ENCODE measurements around the gene EIF2D. TPM values are rescaled to one million over a fixed set of nuclear protein-coding genes. Genes with fewer than 3 reads are reported as not detected.
"Not testable (repeated sequence)": the region's sequence is repeated elsewhere in the genome, so short reads cannot be mapped to it uniquely, and the experiment has no call there.

EIF2D gene
- total RNA-seq, 1 donor from 2014 or later: 41.2 TPM

DNA sequence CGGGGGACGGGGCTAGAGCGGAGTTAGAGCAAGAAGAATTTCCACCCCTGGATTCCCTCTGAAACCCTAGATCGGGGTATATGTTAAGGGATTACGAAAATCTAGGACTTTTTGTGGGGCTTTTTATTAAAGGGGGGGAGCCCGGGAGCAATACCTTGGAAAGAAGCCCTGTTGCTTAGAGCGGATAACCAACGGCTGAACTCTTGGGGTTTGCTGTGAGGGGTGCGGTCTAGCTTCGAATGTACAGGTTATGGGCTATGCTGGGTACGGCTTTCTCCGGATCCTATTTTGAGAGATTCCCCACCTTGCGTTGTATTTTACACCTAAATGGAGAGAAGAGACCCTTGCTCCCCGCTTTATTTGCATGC is 23.7 kb upstream of the EIF2D start:
- DNase-seq (ENCODE audit: low spot score): no peak

- peak; percentile 96 for DNase-seq (ENCODE audit: low spot score)
Measured at GRCh38 chr1:206635080-206635977, 23.1 kb upstream of the EIF2D start, which contains the start of gene DYRK3. Gene DYRK3 (plus strand): TSS chr1:206635536. CDS start chr1:206635704, 168 bp downstream.

DNA sequence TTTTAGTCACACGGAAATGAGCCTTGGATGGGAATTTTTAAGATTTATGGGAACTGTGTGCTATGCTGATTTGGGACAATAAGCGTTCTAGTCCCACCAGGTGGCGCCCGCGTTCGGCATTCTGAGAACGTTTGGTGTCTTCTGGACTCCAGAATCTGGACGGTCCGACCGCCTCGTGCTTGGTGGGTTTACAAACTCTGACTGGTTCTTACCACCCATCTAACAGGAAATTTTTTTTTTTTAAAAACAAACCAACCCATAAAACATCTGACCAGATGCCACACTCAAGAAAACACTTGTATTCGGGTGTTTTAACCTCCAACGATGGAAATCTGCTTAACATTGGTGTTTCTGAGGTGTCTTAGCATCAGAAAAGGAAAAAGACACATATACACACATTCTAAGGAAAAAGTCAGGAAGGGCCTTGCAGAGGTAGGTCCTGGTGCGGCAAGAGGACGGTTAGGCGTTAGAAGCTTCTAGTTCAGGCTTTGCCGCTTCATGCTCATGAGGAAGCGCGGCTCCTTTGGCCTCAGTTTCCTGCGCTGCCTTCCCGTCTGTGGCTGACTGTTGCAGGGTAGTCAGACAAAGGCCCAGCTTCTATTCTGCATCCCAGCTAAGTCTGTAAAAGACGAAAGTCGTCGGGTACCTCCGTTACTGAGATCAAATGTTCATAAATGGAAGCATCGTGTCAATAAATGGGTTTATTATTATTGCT is 22.3 kb upstream of the EIF2D start:
- peak; percentile 93 for DNase-seq (ENCODE audit: low spot score)

DNA sequence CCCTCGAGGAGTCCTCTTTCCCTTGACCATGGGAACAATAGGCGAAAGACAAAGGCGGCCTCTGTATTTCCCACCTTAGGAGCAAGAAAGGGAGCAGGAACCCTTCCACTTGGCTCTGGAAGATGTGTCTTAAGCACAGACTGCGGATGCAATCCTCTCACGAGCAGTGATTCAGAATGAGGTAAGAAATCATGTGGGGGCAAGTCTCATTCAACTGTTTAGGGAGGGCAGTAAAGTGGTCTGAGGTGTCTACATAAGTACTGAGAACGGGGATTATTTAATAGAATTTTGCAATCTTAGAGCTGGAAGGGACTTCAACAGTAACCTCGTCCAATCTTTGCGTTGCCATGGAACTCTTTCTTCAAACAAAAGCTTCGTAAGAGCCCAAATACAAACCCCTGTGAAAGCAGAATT is 21.4 kb upstream of the EIF2D start:
- no peak for DNase-seq (ENCODE audit: low spot score)

GRCh38 chr1:206631085-206631509 is 18.8 kb upstream of the EIF2D start:
- peak; percentile 78 for DNase-seq (ENCODE audit: low spot score)

DNA sequence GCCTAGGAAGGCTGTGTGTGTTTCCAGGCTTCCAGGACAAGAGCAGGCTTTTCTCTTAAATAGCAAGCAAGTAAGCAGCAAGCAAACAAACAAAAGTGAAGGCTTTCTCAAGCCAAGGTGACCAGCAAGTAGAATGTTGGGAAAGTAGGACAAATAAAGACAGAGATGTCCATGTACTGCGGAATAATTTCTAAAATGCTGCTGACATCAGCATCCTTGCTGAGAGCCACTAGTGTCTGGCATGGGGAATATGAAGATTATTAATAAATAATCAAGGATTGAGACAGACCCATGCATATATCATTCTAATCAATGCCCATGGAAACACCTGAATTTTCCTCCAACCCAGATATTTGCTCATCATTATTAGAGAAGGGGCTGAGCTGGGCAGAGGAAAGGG is 16.7 kb upstream of the EIF2D start:
- DNase-seq (ENCODE audit: low spot score): no peak

- DNase-seq (ENCODE audit: low spot score): not testable (repeated sequence)
Measured at GRCh38 chr1:206626396-206626795, 14.1 kb upstream of the EIF2D start.

DNA sequence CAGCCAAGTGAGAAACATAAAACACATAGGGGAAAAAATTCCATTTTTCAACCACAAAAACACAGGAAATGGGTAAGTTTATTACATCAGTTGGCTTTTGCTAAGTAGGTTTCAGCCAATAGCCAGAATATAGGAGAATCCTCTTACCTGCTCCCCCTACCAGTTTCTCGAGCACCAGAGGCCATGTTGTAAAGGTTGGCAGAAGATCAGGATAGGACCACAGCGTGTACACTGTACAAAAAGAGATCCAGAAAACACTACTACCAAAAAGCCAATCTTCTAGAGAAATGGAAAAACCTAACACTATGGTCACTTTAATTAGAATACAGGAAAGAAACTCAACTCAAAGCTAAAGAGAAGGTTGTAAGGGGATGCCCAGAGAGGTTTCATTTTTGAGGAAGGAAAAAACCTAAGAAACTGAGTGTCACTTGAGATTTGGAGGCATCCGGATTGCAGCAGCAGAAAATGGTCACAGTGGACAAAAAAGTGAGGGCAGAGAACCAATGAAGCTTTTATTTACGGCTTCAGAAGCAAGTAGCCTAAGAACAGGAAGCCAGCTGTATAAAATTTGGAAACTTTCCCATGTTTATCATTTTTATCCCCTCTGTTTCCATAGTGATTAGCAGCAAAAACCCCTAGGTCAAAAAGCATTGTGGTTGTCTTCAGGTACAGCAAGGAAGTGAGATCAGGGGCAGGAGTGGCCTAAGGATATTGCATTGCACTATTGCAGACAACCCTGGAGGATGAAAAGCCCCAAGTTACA is 2.9 kb downstream of the EIF2D start:
- no peak for DNase-seq (ENCODE audit: low spot score)

DNA sequence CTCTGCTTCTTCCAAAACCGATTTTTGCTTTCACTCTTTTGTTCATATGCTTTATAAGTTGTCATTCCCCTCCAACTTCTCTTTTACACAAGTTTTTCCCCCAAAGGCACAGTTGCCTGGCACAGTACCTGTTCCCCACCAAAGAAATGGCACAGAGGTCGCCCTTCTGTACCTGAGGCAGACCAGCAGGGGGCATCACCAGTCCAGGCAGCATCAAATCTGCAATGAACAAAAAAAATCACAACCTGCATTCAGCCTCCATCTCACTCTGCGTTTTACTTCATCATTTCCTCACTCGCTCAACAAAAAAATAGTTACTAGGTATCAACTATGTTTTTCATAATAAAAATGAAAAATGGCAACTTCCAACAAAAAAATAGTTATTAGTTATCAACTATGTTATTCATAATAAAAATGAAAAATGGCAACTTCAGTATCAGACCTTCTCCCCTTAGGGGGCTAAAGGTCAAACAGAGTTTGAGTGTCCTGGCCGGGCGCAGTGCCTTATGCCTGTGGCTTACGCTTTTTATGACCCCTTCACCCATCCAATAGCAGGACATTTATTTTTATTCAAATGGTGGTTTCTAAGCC is 4.1 kb downstream of the EIF2D start:
- DNase-seq (ENCODE audit: low spot score): no peak

GRCh38 chr1:206606867-206607266 is 5.4 kb downstream of the EIF2D start:
- DNase-seq (ENCODE audit: low spot score): no peak

GRCh38 chr1:206604861-206605260 is 7.4 kb downstream of the EIF2D start:
- no peak for DNase-seq (ENCODE audit: low spot score)

- DNase-seq (ENCODE audit: low spot score): no peak
Measured at GRCh38 chr1:206600527-206600926, 11.7 kb downstream of the EIF2D start.

DNA sequence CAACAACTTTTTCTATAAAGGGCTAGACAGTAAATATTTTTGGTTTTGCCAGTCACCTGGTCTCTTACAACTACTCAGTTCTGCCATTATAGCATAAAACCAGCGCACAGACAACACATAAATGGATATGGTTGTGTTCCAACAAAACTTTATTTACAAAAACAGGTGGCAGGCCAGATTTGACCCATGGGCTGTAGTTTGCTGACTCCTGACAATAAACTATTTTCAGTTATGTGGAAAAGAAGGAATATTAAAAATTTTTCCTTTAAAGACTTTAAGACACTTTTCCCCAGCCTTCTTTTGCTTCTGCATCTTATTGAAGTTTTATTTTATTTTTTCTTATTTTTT is 16.0 kb downstream of the EIF2D start:
- no peak for DNase-seq (ENCODE audit: low spot score)

DNA sequence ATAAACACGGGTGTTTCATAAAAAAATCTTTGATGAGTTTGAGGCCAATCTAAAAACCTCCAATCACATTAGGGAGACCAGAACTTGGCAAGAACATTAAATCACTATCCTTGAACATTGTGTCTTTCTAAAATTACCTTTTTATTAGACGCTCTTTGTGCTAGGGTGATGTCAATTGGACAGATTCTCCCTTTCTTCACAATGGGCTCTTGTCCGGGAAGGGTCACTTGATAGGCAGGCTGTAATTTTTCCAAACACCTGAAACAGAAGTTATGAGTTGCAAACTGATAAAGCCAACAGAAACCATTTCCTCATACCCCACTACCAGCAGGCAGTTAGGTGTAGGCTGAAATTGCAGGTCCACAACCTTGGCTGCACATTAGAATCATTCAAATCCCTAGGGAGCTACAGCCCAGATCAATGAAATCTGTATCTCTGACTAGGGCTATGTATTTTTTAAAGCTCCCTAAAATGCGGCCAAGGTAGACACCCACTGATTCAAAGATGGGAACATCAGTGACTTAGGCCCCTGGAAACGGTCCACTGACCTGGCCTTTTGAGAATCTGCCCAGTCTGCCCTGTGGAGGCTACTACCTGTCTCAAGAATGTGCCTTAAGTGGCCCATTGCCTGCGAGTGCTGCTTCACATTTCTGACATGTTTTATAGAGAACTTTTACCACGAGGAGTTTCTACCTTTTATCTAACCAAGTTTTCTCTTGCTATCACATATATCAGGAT is 16.5 kb downstream of the EIF2D start:
- no peak for DNase-seq (ENCODE audit: low spot score)

GRCh38 chr1:206593351-206593925 is 18.8 kb downstream of the EIF2D start:
- no peak for DNase-seq (ENCODE audit: low spot score)

GRCh38 chr1:206591696-206592095 is 20.6 kb downstream of the EIF2D start:
- no peak for DNase-seq (ENCODE audit: low spot score)

DNA sequence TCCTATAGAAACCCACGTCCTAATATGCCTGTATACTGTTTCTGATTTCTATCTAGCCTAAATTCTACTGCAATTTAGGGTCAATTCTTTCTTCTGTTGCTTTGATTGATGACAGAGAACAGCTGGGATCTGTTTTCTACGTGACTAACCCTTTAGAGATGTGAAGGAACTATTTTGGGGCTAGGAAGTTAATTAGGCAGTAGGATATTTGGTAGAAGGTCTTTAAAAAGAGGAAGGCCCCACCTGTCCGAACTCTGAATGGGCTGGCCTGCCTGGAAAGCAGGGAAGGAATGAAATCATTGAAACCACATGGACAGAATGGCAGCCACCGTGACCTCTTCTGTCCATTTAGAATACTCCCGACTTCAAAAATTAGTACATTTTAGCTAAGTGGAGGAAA is 21.0 kb downstream of the EIF2D start:
- no peak for DNase-seq (ENCODE audit: low spot score)

DNA sequence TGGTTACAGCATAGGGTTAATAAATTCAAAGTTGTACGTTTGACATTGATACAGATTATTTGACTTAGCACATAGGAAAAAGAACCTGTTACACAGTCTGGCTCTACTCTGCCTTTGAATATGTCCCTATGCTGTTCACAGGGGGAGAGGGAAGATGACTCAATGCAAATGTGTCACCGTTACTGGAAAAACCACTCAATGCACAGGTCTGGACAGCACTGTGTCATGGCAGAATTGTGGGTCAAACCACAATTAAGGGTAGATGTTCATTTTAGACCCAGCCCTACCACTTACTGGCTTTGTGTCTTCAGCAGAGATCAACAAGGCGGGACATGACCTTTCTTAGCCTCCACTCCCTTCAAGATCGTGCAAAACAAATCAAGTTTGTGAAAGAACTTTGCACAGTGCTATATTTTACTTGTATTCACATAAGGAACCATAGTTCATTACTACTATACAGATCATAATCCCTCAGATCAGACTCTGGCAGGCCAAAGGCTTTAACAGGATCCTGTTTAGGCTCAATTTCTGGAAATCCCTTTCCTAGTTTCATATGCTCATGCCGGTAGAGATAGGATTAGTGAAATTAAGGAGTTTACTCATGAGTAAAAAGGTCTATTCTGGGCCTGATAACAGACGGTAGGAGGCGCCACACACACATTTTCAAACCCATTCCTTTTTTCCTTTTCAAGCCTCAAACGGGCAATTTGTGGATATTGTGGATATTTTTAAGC is 22.1 kb downstream of the EIF2D start:
- no peak for DNase-seq (ENCODE audit: low spot score)

- no peak for DNase-seq (ENCODE audit: low spot score)
Measured at GRCh38 chr1:206589206-206589605, 23.1 kb downstream of the EIF2D start.

- DNase-seq (ENCODE audit: low spot score): no peak
Measured at GRCh38 chr1:206588492-206588891, 23.8 kb downstream of the EIF2D start.
